ENCODE data around the gene ST14.
"Not testable (repeated sequence)": the region's sequence is repeated elsewhere in the genome, so short reads cannot be mapped to it uniquely, and the experiment has no call there.

- TF ChIP-seq CTCF (IDR thresholded peaks at IDR 0.05 in 8 of 11, conservative IDR thresholded peaks at IDR 0.05 in 3 of 11); POLR2A (IDR thresholded peaks at IDR 0.05); POLR2AphosphoS5 (IDR thresholded peaks at IDR 0.05): not testable (repeated sequence)
These were observed 85.8 kb downstream of the ST14 start for GRCh38 chr11:130245375-130245774.
